CD14-positive monocyte (primary cell): ENCODE measurements around the gene NEMP1. TPM values are rescaled to one million over a fixed set of nuclear protein-coding genes. Genes with fewer than 3 reads are reported as not detected.
A peak's percentile ranks its signal among the peaks of the same experiment; 100 is the strongest.

Source experiments
- DNase-seq, 3 donors: peaks; one replicate each; pipeline ENCODE4 v3.0.0-alpha.2; 2011 to 2022
- H2AFZ ChIP-seq: 2 replicates; pipeline ENCODE4 v1.6.0; 2012; ENCODE audit warnings: mild to moderate bottlenecking, low read depth, low read length, inconsistent platforms; ENCODE audit not compliant: insufficient read depth, poor library complexity, severe bottlenecking
- H3K27ac ChIP-seq, 2 donors: 1 replicate in 1 of 2; 2 replicates in 1 of 2; pipeline ENCODE4 v1.5.1; 2012 to 2013; ENCODE audit warnings: low read length in 2 of 2, control low read depth in 1 of 2, inconsistent platforms in 1 of 2, low read depth in 1 of 2, mild to moderate bottlenecking in 1 of 2
- H3K27me3 ChIP-seq, 2 donors: one replicate each; pipeline versions ENCODE4 v1.6.0 to v1.6.1; 2011 to 2013; ENCODE audit warnings: low read length in 2 of 2; ENCODE audit not compliant: control insufficient read depth in 2 of 2, insufficient read depth in 2 of 2
- H3K36me3 ChIP-seq, 2 donors: replicated peaks in 1 of 2; 1 replicate in 1 of 2; 2 replicates in 1 of 2; pipeline versions ENCODE4 v1.5.1 to v1.6.1; 2012 to 2013; ENCODE audit warnings: low read length in 2 of 2, control low read depth in 1 of 2, inconsistent platforms in 1 of 2, mild to moderate bottlenecking in 1 of 2; ENCODE audit not compliant: insufficient read depth in 2 of 2, control insufficient read depth in 1 of 2
- H3K4me1 ChIP-seq, 2 donors: 1 replicate in 1 of 2; 2 replicates in 1 of 2; pipeline versions ENCODE4 v1.5.1 to v1.6.1; 2012 to 2013; ENCODE audit warnings: low read length in 2 of 2, control low read depth in 1 of 2, inconsistent platforms in 1 of 2, mild to moderate bottlenecking in 1 of 2, moderate library complexity in 1 of 2; ENCODE audit not compliant: insufficient read depth in 2 of 2, control insufficient read depth in 1 of 2
- H3K4me2 ChIP-seq: replicated peaks from 2 replicates; pipeline ENCODE3; 2012; ENCODE audit warnings: low read length, moderate library complexity, mild to moderate bottlenecking; ENCODE audit not compliant: poor library complexity, severe bottlenecking; ENCODE audit errors: extremely low read depth
- H3K4me3 ChIP-seq, 3 experiments: fragments of 200-600 bp in 1 of 3; sonication (generic) in 1 of 3; replicated peaks in 1 of 3; 1 replicate in 2 of 3; 2 replicates in 1 of 3; pipeline ENCODE4 v1.5.1; 2011 to 2013; ENCODE audit warnings: low read length in 3 of 3, mild to moderate bottlenecking in 3 of 3, control low read depth in 2 of 3, low read depth in 2 of 3, inconsistent platforms in 1 of 3, moderate library complexity in 1 of 3
- H3K79me2 ChIP-seq: 2 replicates; pipeline ENCODE4 v1.6.0; 2012; ENCODE audit warnings: mild to moderate bottlenecking, control low read depth, inconsistent platforms, low read length, moderate library complexity; ENCODE audit not compliant: insufficient read depth
- H3K9ac ChIP-seq: 2 replicates; pipeline ENCODE4 v1.6.0; 2017; ENCODE audit warnings: low read length, mild to moderate bottlenecking; ENCODE audit not compliant: insufficient read depth, poor library complexity, severe bottlenecking
- H3K9me3 ChIP-seq, 2 donors: replicated peaks in 1 of 2; 1 replicate in 1 of 2; 2 replicates in 1 of 2; pipeline versions ENCODE4 v1.5.1 to v1.6.1; 2012 to 2013; ENCODE audit warnings: low read length in 2 of 2, control low read depth in 1 of 2; ENCODE audit not compliant: control insufficient read depth in 1 of 2, insufficient read depth in 1 of 2
- H4K20me1 ChIP-seq: 2 replicates; pipeline ENCODE4 v1.6.0; 2012; ENCODE audit warnings: mild to moderate bottlenecking, low read length, control low read depth, moderate library complexity; ENCODE audit not compliant: insufficient read depth
- H3K27ac Mint-ChIP-seq, 7 donors: one replicate each; pipeline ENCODE4 v1.8.0; 2020; ENCODE audit warnings: mild to moderate bottlenecking in 7 of 7, mixed read lengths in 7 of 7, moderate library complexity in 6 of 7, inconsistent platforms in 2 of 7
- H3K27me3 Mint-ChIP-seq, 3 donors: one replicate each; pipeline ENCODE4 v1.8.0; 2021 to 2022; ENCODE audit warnings: low read depth in 3 of 3, mild to moderate bottlenecking in 3 of 3, mixed read lengths in 3 of 3, moderate library complexity in 3 of 3, inconsistent platforms in 1 of 3
- H3K36me3 Mint-ChIP-seq, 2 donors: one replicate each; pipeline ENCODE4 v1.8.0; 2020; ENCODE audit warnings: mixed read lengths in 2 of 2, inconsistent platforms in 1 of 2, mild to moderate bottlenecking in 1 of 2
- H3K4me1 Mint-ChIP-seq: one replicate; pipeline ENCODE4 v1.8.0; 2020; ENCODE audit warnings: mild to moderate bottlenecking, mixed read lengths
- H3K4me3 Mint-ChIP-seq, 2 donors: one replicate each; pipeline ENCODE4 v1.8.0; 2020; ENCODE audit warnings: mild to moderate bottlenecking in 2 of 2, mixed read lengths in 2 of 2, moderate library complexity in 1 of 2
- H3K9me3 Mint-ChIP-seq, 7 donors: one replicate each; pipeline ENCODE4 v1.8.0; 2020 to 2022; ENCODE audit warnings: mixed read lengths in 7 of 7, mild to moderate bottlenecking in 6 of 7, moderate library complexity in 6 of 7, inconsistent platforms in 2 of 7
- WGBS: methylation state at CpG from one replicate; pipeline ENCODE4 v1.1.5; 2013; ENCODE audit warnings: missing lambda C conversion rate; ENCODE audit not compliant: insufficient coverage; 5-methylcytosine and 5-hydroxymethylcytosine counted together
- intact Hi-C, 2 donors: fragments of 100-400 bp; cut with micrococcal nuclease; formaldehyde crosslinking; loops; one replicate each; pipeline versions ENCODE4 v1.15.0 to v1.15.1; 2023
- polyA plus RNA-seq, 3 donors: library from polyadenylated mRNA; depleted of rRNA in 1 of 3; unstranded in 2 of 3; stranded (reverse) in 1 of 3; fragments of 300-500 nt in 2 of 3; fragments of >200 nt in 1 of 3; fragmentation: Illumina TruSeq in 2 of 3; gene quantifications; 1 replicate in 2 of 3; 2 replicates in 1 of 3; pipeline ENCODE4 v1.2.3, GENCODE V29; 2012 to 2021
- TF ChIP-seq, protein P1 (sequence below): fragments of 200-600 bp; IDR thresholded peaks from one replicate; pipeline ENCODE4 v1.8.0; 2022; ENCODE audit warnings: antibody characterized with exemption, mild to moderate bottlenecking

The NEMP1 gene
- polyA plus RNA-seq, 3 donors, result 1.9 to 4.6 (median 2.2) TPM

DNA sequence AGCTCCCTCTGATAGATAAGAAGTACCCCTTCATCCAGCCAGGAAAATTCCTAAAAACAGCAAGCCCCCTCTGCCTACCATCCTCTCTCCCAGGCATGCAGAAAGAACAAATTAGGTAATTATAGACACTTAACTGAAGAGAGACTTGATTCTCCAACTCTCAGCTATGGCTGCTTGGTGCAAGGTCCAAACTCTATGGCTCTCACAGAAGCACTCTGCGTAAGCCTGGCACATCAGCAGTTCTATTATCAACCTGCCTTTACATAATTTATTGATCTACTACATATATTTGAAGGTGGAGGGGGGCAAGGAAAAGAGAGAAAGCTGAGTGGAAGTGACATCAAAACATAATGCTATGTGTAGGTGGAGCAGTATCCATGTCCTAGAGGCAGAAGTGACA lies 27.6 kb downstream of the NEMP1 start:
- peak overlapping the region in 2 of 7 donors; percentile 23 to 47 for H3K27ac Mint-ChIP-seq
- Histone ChIP-seq H3K4me2 (no peak overlapping the region), H2AFZ (no peak overlapping the region), H3K9me3 (no peaks in the 10 kb centered on the region), H3K9ac (no peak overlapping the region), H3K36me3 (no peaks in the 10 kb centered on the region), H3K4me1 (peaks cover 57 to 58% of the 10 kb centered on the region in 2 donors), H3K27ac (no peak overlapping the region), H3K79me2 (no peaks in the 10 kb centered on the region), H3K27me3 (no peaks in the 10 kb centered on the region), H4K20me1 (no peaks in the 10 kb centered on the region), H3K4me3 (no peak overlapping the region)
- DNase-seq, result no peak
- H3K27me3 Mint-ChIP-seq, result peaks cover 0 to 3% (median 1%) of the 10 kb centered on the region in 3 donors
- H3K36me3 Mint-ChIP-seq, result no peaks in the 10 kb centered on the region
- intact Hi-C loops, result no loop called here
- WGBS, result no CpG with 5 or more reads among the region's 1 CpG
- H3K4me1 Mint-ChIP-seq, result peaks cover 57% of the 10 kb centered on the region
- TF ChIP-seq, protein P1, sequence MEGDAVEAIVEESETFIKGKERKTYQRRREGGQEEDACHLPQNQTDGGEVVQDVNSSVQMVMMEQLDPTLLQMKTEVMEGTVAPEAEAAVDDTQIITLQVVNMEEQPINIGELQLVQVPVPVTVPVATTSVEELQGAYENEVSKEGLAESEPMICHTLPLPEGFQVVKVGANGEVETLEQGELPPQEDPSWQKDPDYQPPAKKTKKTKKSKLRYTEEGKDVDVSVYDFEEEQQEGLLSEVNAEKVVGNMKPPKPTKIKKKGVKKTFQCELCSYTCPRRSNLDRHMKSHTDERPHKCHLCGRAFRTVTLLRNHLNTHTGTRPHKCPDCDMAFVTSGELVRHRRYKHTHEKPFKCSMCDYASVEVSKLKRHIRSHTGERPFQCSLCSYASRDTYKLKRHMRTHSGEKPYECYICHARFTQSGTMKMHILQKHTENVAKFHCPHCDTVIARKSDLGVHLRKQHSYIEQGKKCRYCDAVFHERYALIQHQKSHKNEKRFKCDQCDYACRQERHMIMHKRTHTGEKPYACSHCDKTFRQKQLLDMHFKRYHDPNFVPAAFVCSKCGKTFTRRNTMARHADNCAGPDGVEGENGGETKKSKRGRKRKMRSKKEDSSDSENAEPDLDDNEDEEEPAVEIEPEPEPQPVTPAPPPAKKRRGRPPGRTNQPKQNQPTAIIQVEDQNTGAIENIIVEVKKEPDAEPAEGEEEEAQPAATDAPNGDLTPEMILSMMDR, result no peak
- peaks cover 0 to 3% (median 0%) of the 10 kb centered on the region in 7 donors for H3K9me3 Mint-ChIP-seq
- peak overlapping the region in 1 of 2 donors; percentile 11 for H3K4me3 Mint-ChIP-seq

DNA sequence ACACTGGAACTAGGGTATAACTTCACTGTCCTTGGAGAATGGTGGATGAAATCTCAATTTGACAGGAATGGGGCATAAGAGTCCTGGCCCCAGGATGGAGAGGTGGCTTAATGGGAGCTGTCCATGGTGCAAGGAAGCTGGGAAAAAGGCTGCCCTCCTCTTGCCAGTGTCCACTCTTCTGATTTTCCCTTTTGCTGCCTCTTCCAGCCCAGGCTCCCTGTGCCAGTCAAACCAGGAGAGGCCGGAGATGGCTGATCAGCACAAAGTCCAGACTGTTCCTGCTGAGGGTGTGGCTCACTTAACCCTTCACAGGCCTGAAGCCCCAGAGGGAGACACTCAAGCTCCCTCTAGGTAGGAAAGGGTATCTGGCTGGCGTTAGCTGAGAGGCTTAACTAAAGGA lies 28.7 kb downstream of the NEMP1 start, which contains the start of gene MYO1A:
Gene MYO1A, minus strand, starts transcription at position 240 of the 400 bp plus-strand sequence. CDS start 1,806 bp downstream, outside the sequence.
- Mint-ChIP-seq H3K27me3 (peaks cover 0 to 6% (median 6%) of the 10 kb centered on the region in 3 donors), H3K4me1 (peaks cover 60% of the 10 kb centered on the region), H3K27ac (peak within 1 kb of the TSS in 6 of 7 donors; percentile 37 to 93 (median 68)), H3K9me3 (peaks cover 0 to 3% (median 0%) of the 10 kb centered on the region in 7 donors), H3K4me3 (peak within 1 kb of the TSS in 1 of 2 donors; percentile 60), H3K36me3 (no peaks in the 10 kb centered on the region)
- Histone ChIP-seq H3K9me3 (no peaks in the 10 kb centered on the region), H3K36me3 (no peaks in the 10 kb centered on the region), H2AFZ (no peak within 1 kb of the TSS), H3K27me3 (no peaks in the 10 kb centered on the region), H3K4me1 (peaks cover 55% of the 10 kb centered on the region in 2 donors), H3K4me2 (peak within 1 kb of the TSS; percentile 18), H4K20me1 (no peaks in the 10 kb centered on the region), H3K4me3 (peak within 1 kb of the TSS in 1 of 3 experiments; percentile 22), H3K9ac (no peak within 1 kb of the TSS), H3K27ac (peak within 1 kb of the TSS; percentile 3 to 85), H3K79me2 (no peaks in the 10 kb centered on the region)
- WGBS, result 100% methylated on average over 1 of the region's 2 CpGs
- TF ChIP-seq, protein P1, result no peak
- intact Hi-C loops, result no loop called here
- no peak for DNase-seq
